Subcutaneous adipose tissue (tissue), 4 donors: Measurements from ENCODE around the gene IL1RAP. TPM values are rescaled to one million over a fixed set of nuclear protein-coding genes. Genes with fewer than 3 reads are reported as not detected.

Source experiments
- total RNA-seq, 4 donors: library from RNA; depleted of rRNA; stranded (reverse); fragments of >200 nt; gene quantifications; one replicate each; pipeline ENCODE4 v1.1.0, GENCODE V29; 2016
- TF ChIP-seq, protein P1 (sequence below): fragments of 450-650 bp; IDR thresholded peaks from one replicate; pipeline ENCODE4 v1.5.1; 2016; ENCODE audit warnings: low read depth, mild to moderate bottlenecking, control low read depth, antibody characterized with exemption, moderate library complexity

IL1RAP gene
- total RNA-seq, 4 donors from 2014 or later: 4.7 to 18.9 (median 9.7) TPM

DNA sequence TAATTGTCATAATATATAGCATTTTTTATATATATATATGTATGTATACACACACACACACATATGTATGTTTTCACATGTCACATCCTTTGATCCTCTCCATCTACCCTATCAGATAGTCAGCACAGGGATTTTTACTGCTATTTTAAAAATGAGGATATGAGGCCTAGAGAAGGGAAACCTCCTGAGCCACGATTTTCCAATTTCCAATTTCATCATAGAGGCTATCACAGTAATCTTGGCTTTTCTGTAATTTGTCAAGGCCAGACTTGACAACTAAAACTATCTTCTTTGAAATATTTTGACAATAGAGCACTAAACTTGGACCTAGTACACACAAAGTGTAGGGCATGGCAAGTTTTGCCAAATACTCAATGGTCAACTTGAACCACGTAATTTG, 42.5 kb downstream of the IL1RAP start:
- TF ChIP-seq, protein P1, sequence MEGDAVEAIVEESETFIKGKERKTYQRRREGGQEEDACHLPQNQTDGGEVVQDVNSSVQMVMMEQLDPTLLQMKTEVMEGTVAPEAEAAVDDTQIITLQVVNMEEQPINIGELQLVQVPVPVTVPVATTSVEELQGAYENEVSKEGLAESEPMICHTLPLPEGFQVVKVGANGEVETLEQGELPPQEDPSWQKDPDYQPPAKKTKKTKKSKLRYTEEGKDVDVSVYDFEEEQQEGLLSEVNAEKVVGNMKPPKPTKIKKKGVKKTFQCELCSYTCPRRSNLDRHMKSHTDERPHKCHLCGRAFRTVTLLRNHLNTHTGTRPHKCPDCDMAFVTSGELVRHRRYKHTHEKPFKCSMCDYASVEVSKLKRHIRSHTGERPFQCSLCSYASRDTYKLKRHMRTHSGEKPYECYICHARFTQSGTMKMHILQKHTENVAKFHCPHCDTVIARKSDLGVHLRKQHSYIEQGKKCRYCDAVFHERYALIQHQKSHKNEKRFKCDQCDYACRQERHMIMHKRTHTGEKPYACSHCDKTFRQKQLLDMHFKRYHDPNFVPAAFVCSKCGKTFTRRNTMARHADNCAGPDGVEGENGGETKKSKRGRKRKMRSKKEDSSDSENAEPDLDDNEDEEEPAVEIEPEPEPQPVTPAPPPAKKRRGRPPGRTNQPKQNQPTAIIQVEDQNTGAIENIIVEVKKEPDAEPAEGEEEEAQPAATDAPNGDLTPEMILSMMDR: no peak

DNA sequence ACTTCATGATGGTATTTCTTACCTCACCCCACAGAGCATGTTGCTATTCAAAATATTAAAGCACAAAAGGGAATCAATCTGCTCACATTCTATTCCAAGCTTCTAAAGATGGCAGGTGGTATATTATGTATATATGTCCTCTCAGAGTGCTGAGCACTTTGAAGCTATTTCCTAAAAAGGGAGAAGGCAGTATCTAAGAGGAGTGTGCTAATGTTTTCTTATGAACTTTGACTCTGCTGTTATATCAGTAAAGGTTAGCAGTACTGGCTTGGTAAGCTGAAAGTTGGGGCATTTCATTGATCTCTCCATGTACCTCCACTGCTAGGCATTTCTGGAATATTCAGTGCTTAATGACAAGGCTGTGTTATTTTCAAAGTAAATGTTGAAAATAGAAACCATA, 43.4 kb downstream of the IL1RAP start:
- TF ChIP-seq, protein P1: no peak

DNA sequence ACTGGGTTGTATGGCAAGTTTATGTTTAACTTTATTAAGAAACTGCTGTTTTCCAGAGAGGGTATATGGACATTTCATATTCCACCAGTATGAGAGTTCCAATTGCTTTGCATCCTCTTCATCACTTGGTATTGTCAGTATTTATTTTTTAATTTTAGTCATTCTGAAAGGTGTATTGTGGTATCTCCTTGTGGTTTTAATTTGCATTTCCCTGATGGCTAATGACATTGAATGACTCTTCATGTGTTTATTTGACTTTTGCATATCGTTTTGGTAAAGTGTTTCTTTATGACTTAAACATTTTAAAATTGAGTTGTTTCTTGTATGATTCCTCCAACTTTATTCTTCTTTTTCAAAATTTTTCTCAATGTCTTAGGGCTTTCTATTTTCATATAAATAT, 44.4 kb downstream of the IL1RAP start:
- TF ChIP-seq, protein P1: no peak

DNA sequence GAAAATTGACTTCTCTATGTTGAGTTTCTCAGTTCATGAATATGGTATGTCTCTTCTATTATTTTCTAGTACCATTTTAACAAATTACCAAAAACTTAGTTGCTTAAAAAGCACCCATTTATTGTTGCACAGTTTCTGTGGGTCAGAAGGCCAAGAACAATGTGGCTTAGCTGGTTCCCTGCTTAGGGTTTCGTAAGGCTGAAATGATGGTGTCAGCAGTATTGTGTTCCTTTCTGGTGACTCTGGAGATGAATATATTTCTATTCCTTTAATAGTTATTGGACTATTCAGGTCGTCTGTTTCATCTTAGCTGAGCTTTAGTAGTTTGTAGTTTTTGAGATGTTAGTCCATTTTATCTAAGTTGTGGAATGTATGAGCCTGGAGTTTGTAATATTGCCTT, 44.9 kb downstream of the IL1RAP start:
- TF ChIP-seq, protein P1: no peak

DNA sequence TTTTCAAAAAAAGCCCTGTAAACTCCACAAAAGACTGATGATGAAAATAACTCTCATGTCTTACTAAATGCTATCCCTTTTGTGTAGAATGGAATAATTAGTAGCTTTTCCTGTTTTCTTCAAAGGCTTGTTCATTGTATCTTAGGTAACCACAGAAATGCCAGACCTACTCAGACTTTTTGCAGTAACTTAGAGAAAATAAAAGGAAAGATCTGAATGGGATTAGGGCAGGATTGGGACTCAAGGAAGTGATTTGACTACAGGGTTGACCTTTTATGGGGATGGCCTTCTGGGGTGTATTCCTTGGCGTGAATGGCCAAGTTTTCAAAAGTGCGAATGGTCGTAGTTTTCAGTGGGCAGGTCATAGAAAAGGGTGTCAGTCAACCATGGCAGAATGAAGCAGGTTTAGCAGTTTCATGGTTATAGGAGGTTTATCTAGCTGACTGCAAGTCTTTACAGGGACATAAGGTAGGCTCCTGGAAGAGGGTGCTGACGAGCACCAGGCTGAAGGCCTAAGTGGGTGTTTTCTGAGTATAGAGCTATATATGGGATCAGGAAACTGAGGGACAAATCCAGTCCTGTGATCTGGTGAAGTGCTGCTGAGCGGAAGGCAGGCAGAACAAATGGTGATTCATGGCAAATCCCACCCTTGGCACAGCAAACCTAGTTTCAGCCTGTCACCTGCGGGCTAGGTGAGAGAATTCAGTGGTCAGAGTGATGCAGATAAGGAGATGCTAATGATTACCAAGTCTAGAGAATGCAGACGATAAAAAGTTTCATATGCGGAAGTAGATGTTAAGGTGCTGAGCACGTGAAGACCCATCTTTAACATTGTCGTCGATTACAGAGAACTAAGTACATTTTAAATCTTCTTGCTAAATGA, 46.4 kb downstream of the IL1RAP start:
- TF ChIP-seq, protein P1: no peak

DNA sequence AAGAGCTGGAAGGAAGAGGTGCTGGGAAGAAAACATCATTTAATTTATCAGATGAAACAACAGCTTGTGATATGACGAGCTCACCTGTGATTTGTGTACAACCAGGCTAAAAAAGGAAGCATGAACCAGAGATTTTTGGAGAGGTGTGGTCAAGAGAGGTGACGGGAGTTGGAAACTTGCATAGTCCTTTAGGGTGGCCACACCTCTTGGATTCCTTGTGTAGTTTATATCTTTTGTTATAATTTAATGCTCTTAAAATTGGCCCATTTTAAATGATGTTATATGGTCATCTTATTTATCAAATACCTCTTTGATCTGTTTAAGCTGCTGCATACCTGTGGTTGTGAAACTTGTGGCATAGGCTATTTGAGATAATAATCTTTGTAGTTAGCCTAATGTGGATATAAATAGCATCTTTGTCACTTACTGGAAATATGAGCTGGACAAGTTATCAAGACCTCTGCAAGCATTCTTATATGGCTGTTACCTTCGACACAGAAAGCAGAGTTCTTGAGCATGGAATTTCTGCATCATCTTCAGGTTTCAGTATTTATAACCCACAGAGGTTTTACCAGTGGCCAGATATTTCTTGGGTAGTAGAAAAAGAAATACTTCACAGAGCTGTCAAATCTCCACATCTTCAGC, 49.1 kb downstream of the IL1RAP start:
- TF ChIP-seq, protein P1: no peak

DNA sequence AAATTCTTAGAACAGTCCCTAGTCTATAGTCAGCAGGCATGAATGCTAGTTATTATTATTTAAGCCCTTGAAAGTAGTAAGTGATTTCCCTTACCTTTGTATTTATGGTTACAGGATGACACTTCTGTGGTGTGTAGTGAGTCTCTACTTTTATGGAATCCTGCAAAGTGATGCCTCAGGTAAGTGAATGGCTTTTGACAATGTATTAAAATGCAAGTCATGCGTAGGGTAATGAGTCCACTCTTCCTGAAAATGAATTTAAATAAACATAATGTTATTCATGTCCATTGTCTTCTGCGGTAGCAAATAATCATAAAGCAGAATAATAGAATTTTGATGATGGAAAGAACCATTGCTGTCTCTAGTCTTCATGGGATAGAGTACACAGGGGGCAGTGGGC, 50.3 kb downstream of the IL1RAP start:
- TF ChIP-seq, protein P1: no peak
